ENCODE measurements around the gene C16orf86. TPM values are rescaled to one million over a fixed set of nuclear protein-coding genes. Genes with fewer than 3 reads are reported as not detected.

Gene C16orf86
- total and polyA plus RNA-seq, 3 experiments from 2014 or later, result 0.79 to 2.7 (median 1.9) TPM

- H3K4me3 Mint-ChIP-seq, result peak within 1 kb of the TSS; percentile 93 to 99 (median 94)
- POLR2A ChIA-PET, result interaction anchor here (1.0 to 2.6 kb wide), 6 partner anchors 15 to 179 kb away, joined by 3 to 24 read pairs (median 9); partner anchors contain the start of genes ATP6V0D1, CARMIL2, CTCF and RANBP10
These were observed 6.0 kb upstream of the C16orf86 start, which contains the start of gene PARD6A for GRCh38 chr16:67660564-67661028. PARD6A (plus strand) TSS chr16:67660960; CDS start chr16:67661039, 79 bp downstream.

GRCh38 chr16:67661101-67661761 lies 5.4 kb upstream of the C16orf86 start:
- CTCF ChIA-PET, result interaction anchor here (1.0 to 4.4 kb wide), 5 partner anchors 12 to 155 kb away, joined by 3 to 34 read pairs (median 5); partner anchors contain the start of genes CARMIL2 and CTCF
- no peak for DNase-seq
- H3K27me3 Mint-ChIP-seq, result peaks cover 0 to 3% of the 10 kb centered on the region in 2 donors
- Histone ChIP-seq H3K4me3 (ENCODE audit: low read length) (peak overlapping the region; percentile 60), H3K27ac (ENCODE audit: low read depth, low read length) (peak overlapping the region; percentile 98), H3K9me3 (ENCODE audit: low read length) (no peaks in the 10 kb centered on the region), H3K36me3 (ENCODE audit: insufficient read depth, low read length) (no peaks in the 10 kb centered on the region), H3K4me1 (ENCODE audit: insufficient read depth, low read length) (peaks cover 30% of the 10 kb centered on the region), H3K27me3 (ENCODE audit: insufficient read depth, low read length, poor library complexity, severe bottlenecking) (no peaks in the 10 kb centered on the region)
- H3K4me1 Mint-ChIP-seq, result peaks cover 14 to 39% (median 17%) of the 10 kb centered on the region in 3 donors
- peak overlapping the region; percentile 78 to 94 (median 92) for H3K4me3 Mint-ChIP-seq
- H3K27ac Mint-ChIP-seq, result peak overlapping the region; percentile 84 to 99 (median 94)
- POLR2A ChIA-PET, result interaction anchor here (1.4 to 2.6 kb wide), 3 partner anchors 16 to 146 kb away, joined by 9 to 24 read pairs (median 16); partner anchors contain the start of genes CARMIL2, CTCF, RANBP10 and TSNAXIP1
- no peaks in the 10 kb centered on the region for H3K9me3 Mint-ChIP-seq
- H3K36me3 Mint-ChIP-seq, result peaks cover 0 to 33% (median 0%) of the 10 kb centered on the region in 3 donors

More at GRCh38 chr16:67660564-67661028, 6.0 kb upstream of the C16orf86 start, which contains the start of gene PARD6A:
- peak; percentile 94 to 98 (median 95) for DNase-seq
- peaks cover 25% of the 10 kb centered on the region for H3K4me1 ChIP-seq (ENCODE audit: insufficient read depth, low read length)
- H3K36me3 Mint-ChIP-seq, result peaks cover 0 to 40% (median 0%) of the 10 kb centered on the region in 3 donors
- H3K27ac ChIP-seq (ENCODE audit: low read depth, low read length), result peak within 1 kb of the TSS; percentile 98
- peak within 1 kb of the TSS; percentile 93 for H3K4me3 ChIP-seq (ENCODE audit: low read length)
- no peaks in the 10 kb centered on the region for H3K36me3 ChIP-seq (ENCODE audit: insufficient read depth, low read length)
- H3K9me3 ChIP-seq (ENCODE audit: low read length), result no peaks in the 10 kb centered on the region
- CTCF ChIA-PET, result interaction anchor here (0.6 to 4.4 kb wide), 11 partner anchors 8 to 179 kb away, joined by 3 to 34 read pairs (median 5); partner anchors contain the start of genes ATP6V0D1, CARMIL2 and CTCF
- no peaks in the 10 kb centered on the region for H3K27me3 ChIP-seq (ENCODE audit: insufficient read depth, low read length, poor library complexity, severe bottlenecking)
- no peaks in the 10 kb centered on the region for H3K9me3 Mint-ChIP-seq
- H3K4me1 Mint-ChIP-seq, result peaks cover 14 to 37% (median 17%) of the 10 kb centered on the region in 3 donors
- peaks cover 0 to 3% of the 10 kb centered on the region in 2 donors for H3K27me3 Mint-ChIP-seq
- peak within 1 kb of the TSS; percentile 94 to 99 (median 96) for H3K27ac Mint-ChIP-seq

DNA sequence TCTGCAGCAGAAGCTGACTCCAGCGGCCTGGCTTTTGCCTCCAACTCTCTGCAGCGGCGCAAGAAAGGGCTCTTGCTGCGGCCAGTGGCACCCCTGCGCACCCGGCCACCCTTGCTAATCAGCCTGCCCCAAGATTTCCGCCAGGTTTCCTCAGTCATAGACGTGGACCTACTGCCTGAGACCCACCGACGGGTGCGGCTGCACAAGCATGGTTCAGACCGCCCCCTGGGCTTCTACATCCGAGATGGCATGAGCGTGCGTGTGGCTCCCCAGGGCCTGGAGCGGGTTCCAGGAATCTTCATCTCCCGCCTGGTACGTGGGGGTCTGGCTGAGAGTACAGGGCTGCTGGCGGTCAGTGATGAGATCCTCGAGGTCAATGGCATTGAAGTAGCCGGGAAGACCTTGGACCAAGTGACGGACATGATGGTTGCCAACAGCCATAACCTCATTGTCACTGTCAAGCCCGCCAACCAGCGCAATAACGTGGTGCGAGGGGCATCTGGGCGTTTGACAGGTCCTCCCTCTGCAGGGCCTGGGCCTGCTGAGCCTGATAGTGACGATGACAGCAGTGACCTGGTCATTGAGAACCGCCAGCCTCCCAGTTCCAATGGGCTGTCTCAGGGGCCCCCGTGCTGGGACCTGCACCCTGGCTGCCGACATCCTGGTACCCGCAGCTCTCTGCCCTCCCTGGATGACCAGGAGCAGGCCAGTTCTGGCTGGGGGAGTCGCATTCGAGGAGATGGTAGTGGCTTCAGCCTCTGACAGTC lies 4.5 kb upstream of the C16orf86 start:
- peaks cover 33% of the 10 kb centered on the region for H3K4me1 ChIP-seq (ENCODE audit: insufficient read depth, low read length)
- POLR2A ChIA-PET, result interaction anchor here (2.6 kb wide), 1 partner anchor 17 kb away, joined by 24 read pairs; the partner anchor contains the start of gene CARMIL2

DNA sequence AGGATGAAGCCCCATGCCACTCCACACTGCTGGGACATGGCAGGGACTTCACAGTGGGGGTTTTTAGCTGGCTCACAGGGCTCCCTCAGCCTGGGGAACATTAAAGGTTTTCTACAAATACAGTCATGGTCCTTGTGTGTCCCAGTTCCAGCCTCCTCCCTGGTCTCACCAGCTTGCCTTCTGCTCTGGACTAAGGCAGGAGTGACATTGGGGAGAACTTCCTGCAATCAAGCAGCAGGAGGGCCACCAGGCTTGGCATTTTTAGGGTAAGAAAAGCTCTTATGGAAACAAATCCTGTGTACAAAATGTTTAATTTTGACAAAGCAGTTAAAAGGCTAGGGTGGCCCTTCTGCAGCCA lies 4.0 kb upstream of the C16orf86 start:
- H3K9me3 Mint-ChIP-seq, result no peaks in the 10 kb centered on the region
- Histone ChIP-seq H3K27me3 (ENCODE audit: insufficient read depth, low read length, poor library complexity, severe bottlenecking) (no peaks in the 10 kb centered on the region), H3K27ac (ENCODE audit: low read depth, low read length) (no peak overlapping the region), H3K36me3 (ENCODE audit: insufficient read depth, low read length) (no peaks in the 10 kb centered on the region), H3K4me1 (ENCODE audit: insufficient read depth, low read length) (peaks cover 39% of the 10 kb centered on the region), H3K4me3 (ENCODE audit: low read length) (no peak overlapping the region), H3K9me3 (ENCODE audit: low read length) (no peaks in the 10 kb centered on the region)
- H3K4me3 Mint-ChIP-seq, result peak overlapping the region in 1 of 7 donors; percentile 50
- CTCF ChIA-PET, result interaction anchor here (0.8 to 7.7 kb wide), 5 partner anchors 18 to 141 kb away, joined by 3 to 95 read pairs (median 5); partner anchors contain the start of gene CARMIL2
- H3K27me3 Mint-ChIP-seq, result peaks cover 0 to 3% of the 10 kb centered on the region in 2 donors
- peak overlapping the region in 3 of 8 donors; percentile 46 to 88 (median 84) for H3K27ac Mint-ChIP-seq
- POLR2A ChIA-PET, result no interaction called here
- DNase-seq, result no peak
- H3K36me3 Mint-ChIP-seq, result peaks cover 0 to 23% (median 0%) of the 10 kb centered on the region in 3 donors
- peaks cover 14 to 49% (median 24%) of the 10 kb centered on the region in 3 donors for H3K4me1 Mint-ChIP-seq

More for the DNA sequence above, 4.5 kb upstream of the C16orf86 start:
- Mint-ChIP-seq H3K27me3 (peaks cover 0 to 3% of the 10 kb centered on the region in 2 donors), H3K36me3 (peaks cover 0 to 29% (median 0%) of the 10 kb centered on the region in 3 donors), H3K27ac (peak overlapping the region; percentile 84 to 99 (median 92)), H3K4me3 (peak overlapping the region in 6 of 7 donors; percentile 56 to 94 (median 88)), H3K9me3 (no peaks in the 10 kb centered on the region), H3K4me1 (peaks cover 14 to 44% (median 20%) of the 10 kb centered on the region in 3 donors)
- no peaks in the 10 kb centered on the region for H3K27me3 ChIP-seq (ENCODE audit: insufficient read depth, low read length, poor library complexity, severe bottlenecking)
- H3K4me3 ChIP-seq (ENCODE audit: low read length), result no peak overlapping the region
- no peak for DNase-seq
- CTCF ChIA-PET, result interaction anchor here (0.8 to 7.7 kb wide), 6 partner anchors 11 to 141 kb away, joined by 3 to 95 read pairs (median 7); partner anchors contain the start of gene CARMIL2
- H3K9me3 ChIP-seq (ENCODE audit: low read length), result no peaks in the 10 kb centered on the region
- H3K27ac ChIP-seq (ENCODE audit: low read depth, low read length), result no peak overlapping the region
- H3K36me3 ChIP-seq (ENCODE audit: insufficient read depth, low read length), result no peaks in the 10 kb centered on the region

DNA sequence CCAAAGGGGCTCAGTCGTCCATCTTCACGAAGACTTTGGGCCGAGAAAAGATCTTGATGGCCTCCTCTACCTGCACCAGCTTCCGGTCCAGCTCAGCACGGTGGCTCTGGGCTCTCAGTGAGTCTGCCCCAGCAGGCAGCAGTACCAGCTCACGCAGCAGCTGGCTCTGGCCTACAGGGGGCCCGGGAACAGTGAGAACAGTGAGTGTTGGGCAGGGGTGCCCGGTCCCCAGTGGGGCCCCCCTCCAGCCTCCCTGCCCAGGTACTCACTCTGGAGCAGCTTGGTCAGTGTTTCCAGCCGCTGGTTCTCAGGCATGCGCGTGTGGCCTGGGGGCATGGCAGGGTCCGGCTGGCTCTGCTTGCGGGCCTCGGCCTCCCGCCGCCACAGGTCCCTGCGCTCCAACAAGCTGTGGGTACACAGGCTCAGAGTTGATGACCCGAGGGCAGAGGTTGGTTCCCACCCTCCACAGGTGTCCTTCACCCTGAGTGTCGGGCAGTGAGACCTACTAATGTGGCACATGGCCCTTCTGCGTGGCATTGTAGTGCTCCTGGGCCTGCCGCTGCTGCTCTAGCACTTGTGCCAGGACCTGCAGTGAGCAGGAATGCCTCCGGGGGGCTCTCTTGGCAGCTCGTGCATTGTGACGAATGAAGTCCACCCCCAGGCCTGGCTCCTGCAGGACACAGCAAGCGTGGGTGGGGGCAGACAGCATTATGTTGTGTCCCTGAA lies 3.3 kb upstream of the C16orf86 start:
- no peak overlapping the region for H3K4me3 ChIP-seq (ENCODE audit: low read length)
- H3K9me3 ChIP-seq (ENCODE audit: low read length), result no peaks in the 10 kb centered on the region
- H3K9me3 Mint-ChIP-seq, result no peaks in the 10 kb centered on the region
- peaks cover 40% of the 10 kb centered on the region for H3K4me1 ChIP-seq (ENCODE audit: insufficient read depth, low read length)
- H3K27me3 ChIP-seq (ENCODE audit: insufficient read depth, low read length, poor library complexity, severe bottlenecking), result no peaks in the 10 kb centered on the region
- H3K27me3 Mint-ChIP-seq, result peaks cover 0 to 3% of the 10 kb centered on the region in 2 donors
- H3K4me1 Mint-ChIP-seq, result peaks cover 14 to 50% (median 26%) of the 10 kb centered on the region in 3 donors
- CTCF ChIA-PET, result interaction anchor here (0.8 to 7.7 kb wide), 7 partner anchors 10 to 142 kb away, joined by 3 to 95 read pairs (median 5); partner anchors contain the start of gene CARMIL2
- no peak overlapping the region for H3K27ac ChIP-seq (ENCODE audit: low read depth, low read length)
- POLR2A ChIA-PET, result no interaction called here
- peaks cover 0 to 18% (median 0%) of the 10 kb centered on the region in 3 donors for H3K36me3 Mint-ChIP-seq
- H3K4me3 Mint-ChIP-seq, result peak overlapping the region in 1 of 7 donors; percentile 50
- no peak for DNase-seq
- H3K27ac Mint-ChIP-seq, result peak overlapping the region in 4 of 8 donors; percentile 45 to 88 (median 77)
- H3K36me3 ChIP-seq (ENCODE audit: insufficient read depth, low read length), result no peaks in the 10 kb centered on the region

GRCh38 chr16:67663877-67664222 lies 2.8 kb upstream of the C16orf86 start:
- DNase-seq, result no peak
- H3K27me3 ChIP-seq (ENCODE audit: insufficient read depth, low read length, poor library complexity, severe bottlenecking), result no peaks in the 10 kb centered on the region
- ChIA-PET POLR2A (no interaction called here), CTCF (interaction anchor here (1.2 to 7.7 kb wide), 6 partner anchors 9 to 142 kb away, joined by 3 to 95 read pairs (median 6); partner anchors contain the start of gene CTCF)
- peaks cover 34% of the 10 kb centered on the region for H3K4me1 ChIP-seq (ENCODE audit: insufficient read depth, low read length)
- Mint-ChIP-seq H3K4me3 (peak overlapping the region in 3 of 7 donors; percentile 20 to 76 (median 30)), H3K4me1 (peaks cover 16 to 46% (median 23%) of the 10 kb centered on the region in 3 donors), H3K27ac (peak overlapping the region in 6 of 8 donors; percentile 12 to 84 (median 68)), H3K36me3 (peaks cover 0 to 16% (median 0%) of the 10 kb centered on the region in 3 donors), H3K9me3 (no peaks in the 10 kb centered on the region), H3K27me3 (peaks cover 0 to 3% of the 10 kb centered on the region in 2 donors)
- no peaks in the 10 kb centered on the region for H3K36me3 ChIP-seq (ENCODE audit: insufficient read depth, low read length)
- no peaks in the 10 kb centered on the region for H3K9me3 ChIP-seq (ENCODE audit: low read length)
- H3K4me3 ChIP-seq (ENCODE audit: low read length), result no peak overlapping the region
- no peak overlapping the region for H3K27ac ChIP-seq (ENCODE audit: low read depth, low read length)

DNA sequence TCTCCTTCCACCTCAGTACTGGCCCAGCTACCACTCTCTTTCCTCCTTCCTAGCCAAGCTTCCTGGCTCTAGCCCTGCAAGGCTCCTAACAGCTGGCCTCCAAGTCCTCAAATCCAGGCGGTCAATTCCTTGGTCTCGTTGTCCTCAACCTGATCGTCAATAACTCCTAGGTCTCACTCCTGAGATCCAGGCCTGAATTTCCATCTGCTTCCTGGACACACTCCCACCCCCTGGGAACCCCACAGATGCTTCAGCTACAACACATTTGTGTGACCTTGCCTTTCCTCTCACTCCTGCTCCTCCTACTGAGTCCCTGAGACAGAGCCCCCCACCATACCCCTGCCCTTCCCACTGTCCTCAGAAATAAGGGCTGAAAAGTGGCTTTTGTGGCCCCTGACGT lies 2.4 kb upstream of the C16orf86 start:
- Mint-ChIP-seq H3K4me3 (peak overlapping the region in 4 of 7 donors; percentile 20 to 76 (median 39)), H3K4me1 (peaks cover 14 to 41% (median 19%) of the 10 kb centered on the region in 3 donors), H3K27ac (peak overlapping the region in 7 of 8 donors; percentile 12 to 84 (median 69)), H3K27me3 (peaks cover 0 to 3% of the 10 kb centered on the region in 2 donors), H3K9me3 (no peaks in the 10 kb centered on the region), H3K36me3 (peaks cover 0 to 12% (median 0%) of the 10 kb centered on the region in 3 donors)
- H3K27ac ChIP-seq (ENCODE audit: low read depth, low read length), result no peak overlapping the region
- no peaks in the 10 kb centered on the region for H3K27me3 ChIP-seq (ENCODE audit: insufficient read depth, low read length, poor library complexity, severe bottlenecking)
- no peaks in the 10 kb centered on the region for H3K36me3 ChIP-seq (ENCODE audit: insufficient read depth, low read length)
- POLR2A ChIA-PET, result no interaction called here
- H3K4me3 ChIP-seq (ENCODE audit: low read length), result no peak overlapping the region
- peaks cover 30% of the 10 kb centered on the region for H3K4me1 ChIP-seq (ENCODE audit: insufficient read depth, low read length)
- H3K9me3 ChIP-seq (ENCODE audit: low read length), result no peaks in the 10 kb centered on the region
- no peak for DNase-seq
- CTCF ChIA-PET, result interaction anchor here (1.2 to 7.7 kb wide), 7 partner anchors 9 to 142 kb away, joined by 3 to 95 read pairs (median 6); partner anchors contain the start of genes CARMIL2 and CTCF

All from CD8-positive, alpha-beta memory T cell (primary cell).